ENCODE results near the gene HES3.
A peak's percentile ranks its signal among the peaks of the same experiment; 100 is the strongest.

HES3 gene

DNA sequence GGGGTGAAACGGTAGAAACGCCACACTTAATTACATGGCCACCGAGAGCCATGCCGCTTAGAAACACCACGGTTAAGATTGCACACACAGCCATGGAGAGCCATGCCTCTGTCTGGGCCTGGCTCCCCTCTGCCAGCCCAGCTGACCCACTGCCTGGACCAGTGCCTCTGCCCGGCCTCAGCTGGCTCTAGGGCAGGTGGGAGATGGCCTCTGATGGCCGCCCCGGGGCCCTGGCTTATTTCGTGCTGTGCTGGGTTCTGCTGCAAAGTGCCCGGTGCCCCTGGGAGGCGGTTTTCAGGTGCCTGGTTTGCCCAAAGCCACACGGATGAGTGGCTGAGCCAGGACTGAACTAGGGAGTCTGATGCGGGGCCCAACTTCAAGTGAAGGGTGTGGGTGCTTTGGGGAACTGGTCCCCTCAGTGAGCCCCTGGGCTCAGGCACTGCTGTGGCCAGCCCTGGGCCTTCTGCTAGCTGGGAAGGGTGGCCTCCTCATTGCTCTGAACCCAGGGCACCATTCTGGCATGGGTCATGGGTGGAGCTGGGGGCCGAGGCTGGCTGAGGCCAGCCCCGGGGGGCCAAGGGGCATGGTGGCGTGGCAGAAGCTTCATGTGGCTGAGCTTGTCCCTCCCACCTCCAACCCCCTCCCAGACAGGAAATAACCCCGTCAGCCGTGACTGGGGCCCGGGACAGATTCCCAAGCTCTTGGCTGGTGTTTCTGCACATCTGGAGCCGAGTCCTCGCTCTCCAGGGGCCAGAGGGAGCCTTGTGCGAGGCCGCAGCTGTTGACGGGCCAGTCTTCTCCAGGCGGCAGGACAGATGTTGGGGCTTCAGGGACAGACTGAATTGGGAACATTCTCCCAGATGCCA lies 18.8 kb downstream of the HES3 start:
- Histone ChIP-seq H3K23ac (ENCODE audit: low read depth, low read length, poor library complexity) (peak overlapping the region; percentile 37), H3K4me2 (ENCODE audit: insufficient read depth, low read length, poor library complexity, severe bottlenecking) (no peak overlapping the region), H3K27me3 (ENCODE audit: control insufficient read depth in 3 of 3, insufficient read depth in 3 of 3, low read depth in 1 of 3, low read length in 3 of 3) (no peaks in the 10 kb centered on the region), H3K4ac (ENCODE audit: low read length) (no peak overlapping the region), H3K18ac (ENCODE audit: low read length) (peak overlapping the region; percentile 7), H4K91ac (ENCODE audit: low read depth, low read length, poor library complexity) (no peak overlapping the region), H4K8ac (ENCODE audit: low read depth, low read length) (no peak overlapping the region), H2BK5ac (ENCODE audit: low read length) (no peak overlapping the region), H3K27ac (replicated peaks; ENCODE audit: low read length) (no peak overlapping the region), H3K36me3 (replicated peaks in 1 of 2; ENCODE audit: control insufficient read depth in 2 of 2, insufficient read depth in 2 of 2, low read length in 2 of 2) (peaks cover 4 to 6% of the 10 kb centered on the region in 2 donors), H3K79me1 (ENCODE audit: low read depth, low read length) (peaks cover 9% of the 10 kb centered on the region), H3K9ac (ENCODE audit: low read depth, low read length, poor library complexity) (peak overlapping the region; percentile 7), H3K9me3 (replicated peaks in 1 of 2; ENCODE audit: control insufficient read depth in 2 of 2, insufficient read depth in 1 of 2, low read depth in 1 of 2, low read length in 2 of 2) (no peaks in the 10 kb centered on the region), H2AK5ac (ENCODE audit: low read depth, low read length) (peak overlapping the region; percentile 19), H2AFZ (ENCODE audit: low read length) (no peak overlapping the region), H3K4me1 (ENCODE audit: control insufficient read depth in 2 of 2, insufficient read depth in 1 of 2, low read depth in 1 of 2, low read length in 2 of 2) (peaks cover 10 to 29% of the 10 kb centered on the region in 2 donors), H3K4me3 (ENCODE audit: low read length in 2 of 2) (no peak overlapping the region), H3K14ac (ENCODE audit: low read length) (no peak overlapping the region), H2BK120ac (ENCODE audit: low read depth, low read length) (no peak overlapping the region), H2BK15ac (ENCODE audit: low read length) (peak overlapping the region; percentile 45), H2BK12ac (ENCODE audit: low read length) (no peak overlapping the region)
- no peak for DNase-seq (ENCODE audit: low spot score)
- WGBS, 2 donors (ENCODE audit: extremely low coverage in 2 of 2, insufficient read length in 2 of 2, insufficient replicate concordance in 1 of 2): no CpG with 5 or more reads among the region's 25 CpGs

DNA sequence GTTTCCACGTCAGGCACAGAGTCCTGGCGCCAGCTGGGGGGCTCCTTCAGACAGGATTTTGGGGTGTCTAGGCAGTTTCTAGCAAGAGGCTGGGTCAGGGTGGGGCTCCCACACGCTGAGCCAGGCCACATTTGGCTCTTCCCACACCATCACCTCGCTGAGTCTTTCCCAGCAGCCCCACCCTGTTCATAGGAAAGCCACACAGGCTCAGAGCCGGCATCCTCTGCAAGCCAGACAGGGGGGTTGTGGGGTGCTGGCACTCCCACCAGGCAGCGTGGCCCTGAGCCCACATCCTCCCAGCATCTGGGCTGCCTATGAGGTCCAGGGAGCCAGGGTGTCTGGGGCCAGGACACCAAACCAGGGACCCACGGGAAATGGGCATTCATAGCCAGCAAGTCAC lies 19.7 kb downstream of the HES3 start:
- no peak overlapping the region for H3K27ac ChIP-seq (replicated peaks; ENCODE audit: low read length)
- H2AK5ac ChIP-seq (ENCODE audit: low read depth, low read length): no peak overlapping the region
- H3K4me1 ChIP-seq (ENCODE audit: control insufficient read depth in 2 of 2, insufficient read depth in 1 of 2, low read depth in 1 of 2, low read length in 2 of 2): peaks cover 14 to 38% of the 10 kb centered on the region in 2 donors
- H2BK5ac ChIP-seq (ENCODE audit: low read length): no peak overlapping the region
- no peak overlapping the region for H3K18ac ChIP-seq (ENCODE audit: low read length)
- no peak overlapping the region for H3K23ac ChIP-seq (ENCODE audit: low read depth, low read length, poor library complexity)
- no peak overlapping the region for H3K14ac ChIP-seq (ENCODE audit: low read length)
- no peak overlapping the region for H3K4me3 ChIP-seq (ENCODE audit: low read length in 2 of 2)
- no peaks in the 10 kb centered on the region for H3K27me3 ChIP-seq (ENCODE audit: control insufficient read depth in 3 of 3, insufficient read depth in 3 of 3, low read depth in 1 of 3, low read length in 3 of 3)
- DNase-seq (ENCODE audit: low spot score): no peak
- H3K79me1 ChIP-seq (ENCODE audit: low read depth, low read length): peaks cover 9% of the 10 kb centered on the region
- no peak overlapping the region for H2BK120ac ChIP-seq (ENCODE audit: low read depth, low read length)
- no peak overlapping the region for H2BK15ac ChIP-seq (ENCODE audit: low read length)
- no peak overlapping the region for H2AFZ ChIP-seq (ENCODE audit: low read length)
- H3K36me3 ChIP-seq (replicated peaks in 1 of 2; ENCODE audit: control insufficient read depth in 2 of 2, insufficient read depth in 2 of 2, low read length in 2 of 2): peaks cover 4 to 6% of the 10 kb centered on the region in 2 donors
- H4K91ac ChIP-seq (ENCODE audit: low read depth, low read length, poor library complexity): no peak overlapping the region
- no peak overlapping the region for H3K4me2 ChIP-seq (ENCODE audit: insufficient read depth, low read length, poor library complexity, severe bottlenecking)
- H2BK12ac ChIP-seq (ENCODE audit: low read length): no peak overlapping the region
- H4K8ac ChIP-seq (ENCODE audit: low read depth, low read length): no peak overlapping the region
- H3K9me3 ChIP-seq (replicated peaks in 1 of 2; ENCODE audit: control insufficient read depth in 2 of 2, insufficient read depth in 1 of 2, low read depth in 1 of 2, low read length in 2 of 2): no peaks in the 10 kb centered on the region
- no CpG with 5 or more reads among the region's 7 CpGs for WGBS, 2 donors (ENCODE audit: extremely low coverage in 2 of 2, insufficient read length in 2 of 2, insufficient replicate concordance in 1 of 2)
- no peak overlapping the region for H3K9ac ChIP-seq (ENCODE audit: low read depth, low read length, poor library complexity)
- no peak overlapping the region for H3K4ac ChIP-seq (ENCODE audit: low read length)

DNA sequence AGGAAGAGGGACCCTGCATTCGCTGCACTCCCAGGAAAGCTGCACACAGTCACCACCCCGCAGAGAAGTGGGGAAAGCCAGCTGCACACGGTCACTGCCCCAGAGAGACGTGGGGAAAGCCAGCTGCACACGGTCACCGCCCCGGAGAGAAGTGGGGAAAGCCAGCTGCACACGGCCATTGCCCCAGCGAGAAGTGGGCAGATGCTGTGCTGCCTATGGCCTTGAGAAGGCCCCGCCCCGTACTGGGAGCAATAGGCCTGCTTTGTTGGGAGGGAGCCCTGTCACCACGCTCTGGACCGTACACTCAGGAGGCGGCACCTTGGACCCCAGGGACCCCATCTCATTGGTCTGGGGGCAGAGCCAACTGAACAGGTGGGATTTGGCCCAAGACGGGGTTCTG lies 21.2 kb downstream of the HES3 start:
- no peaks in the 10 kb centered on the region for H3K9me3 ChIP-seq (replicated peaks in 1 of 2; ENCODE audit: control insufficient read depth in 2 of 2, insufficient read depth in 1 of 2, low read depth in 1 of 2, low read length in 2 of 2)
- no peaks in the 10 kb centered on the region for H3K27me3 ChIP-seq (ENCODE audit: control insufficient read depth in 3 of 3, insufficient read depth in 3 of 3, low read depth in 1 of 3, low read length in 3 of 3)
- peaks cover 4 to 6% of the 10 kb centered on the region in 2 donors for H3K36me3 ChIP-seq (replicated peaks in 1 of 2; ENCODE audit: control insufficient read depth in 2 of 2, insufficient read depth in 2 of 2, low read length in 2 of 2)
- no peak overlapping the region for H2BK5ac ChIP-seq (ENCODE audit: low read length)
- no peak overlapping the region for H3K27ac ChIP-seq (replicated peaks; ENCODE audit: low read length)
- no peak overlapping the region for H4K8ac ChIP-seq (ENCODE audit: low read depth, low read length)
- H2BK15ac ChIP-seq (ENCODE audit: low read length): no peak overlapping the region
- no CpG with 5 or more reads among the region's 15 CpGs for WGBS, 2 donors (ENCODE audit: extremely low coverage in 2 of 2, insufficient read length in 2 of 2, insufficient replicate concordance in 1 of 2)
- no peak overlapping the region for H2BK120ac ChIP-seq (ENCODE audit: low read depth, low read length)
- peaks cover 10 to 39% of the 10 kb centered on the region in 2 donors for H3K4me1 ChIP-seq (ENCODE audit: control insufficient read depth in 2 of 2, insufficient read depth in 1 of 2, low read depth in 1 of 2, low read length in 2 of 2)
- peak overlapping the region; percentile 48 for H2BK12ac ChIP-seq (ENCODE audit: low read length)
- no peak overlapping the region for H4K91ac ChIP-seq (ENCODE audit: low read depth, low read length, poor library complexity)
- no peak overlapping the region for H3K18ac ChIP-seq (ENCODE audit: low read length)
- no peak overlapping the region for H3K9ac ChIP-seq (ENCODE audit: low read depth, low read length, poor library complexity)
- no peak overlapping the region for H3K4me2 ChIP-seq (ENCODE audit: insufficient read depth, low read length, poor library complexity, severe bottlenecking)
- peak overlapping the region; percentile 81 for H3K23ac ChIP-seq (ENCODE audit: low read depth, low read length, poor library complexity)
- no peak overlapping the region for H3K4me3 ChIP-seq (ENCODE audit: low read length in 2 of 2)
- H3K79me1 ChIP-seq (ENCODE audit: low read depth, low read length): peaks cover 3% of the 10 kb centered on the region
- no peak overlapping the region for H2AFZ ChIP-seq (ENCODE audit: low read length)
- H3K4ac ChIP-seq (ENCODE audit: low read length): no peak overlapping the region
- DNase-seq (ENCODE audit: low spot score): no peak
- no peak overlapping the region for H2AK5ac ChIP-seq (ENCODE audit: low read depth, low read length)
- H3K14ac ChIP-seq (ENCODE audit: low read length): no peak overlapping the region

DNA sequence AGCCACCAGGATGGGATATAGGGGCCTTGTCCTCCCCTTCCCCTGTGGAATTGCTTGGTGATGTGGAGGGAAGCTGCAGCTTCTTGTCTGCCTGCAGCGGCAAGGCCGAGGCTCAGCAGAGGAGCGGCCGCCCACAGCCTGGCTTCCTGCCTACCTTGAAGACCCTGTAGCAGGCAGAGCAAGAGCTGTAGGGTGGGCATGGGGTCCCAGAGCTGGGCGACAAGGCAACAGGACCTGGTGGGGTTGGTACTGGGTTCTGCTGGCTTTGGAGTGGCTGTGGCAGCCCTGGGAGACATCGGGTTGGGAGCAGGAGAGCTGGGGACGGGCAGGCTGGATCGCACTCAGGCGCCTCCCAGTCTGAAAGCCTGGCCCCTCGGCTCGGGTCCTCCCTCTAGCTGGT lies 22.7 kb downstream of the HES3 start:
- Histone ChIP-seq H3K9ac (ENCODE audit: low read depth, low read length, poor library complexity) (no peak overlapping the region), H2BK15ac (ENCODE audit: low read length) (no peak overlapping the region), H3K79me1 (ENCODE audit: low read depth, low read length) (peaks cover 2% of the 10 kb centered on the region), H4K91ac (ENCODE audit: low read depth, low read length, poor library complexity) (no peak overlapping the region), H2AFZ (ENCODE audit: low read length) (no peak overlapping the region), H3K9me3 (replicated peaks in 1 of 2; ENCODE audit: control insufficient read depth in 2 of 2, insufficient read depth in 1 of 2, low read depth in 1 of 2, low read length in 2 of 2) (no peaks in the 10 kb centered on the region), H3K27ac (replicated peaks; ENCODE audit: low read length) (no peak overlapping the region), H3K27me3 (ENCODE audit: control insufficient read depth in 3 of 3, insufficient read depth in 3 of 3, low read depth in 1 of 3, low read length in 3 of 3) (no peaks in the 10 kb centered on the region), H3K18ac (ENCODE audit: low read length) (no peak overlapping the region), H3K4me2 (ENCODE audit: insufficient read depth, low read length, poor library complexity, severe bottlenecking) (no peak overlapping the region), H2BK12ac (ENCODE audit: low read length) (no peak overlapping the region), H3K36me3 (replicated peaks in 1 of 2; ENCODE audit: control insufficient read depth in 2 of 2, insufficient read depth in 2 of 2, low read length in 2 of 2) (peaks cover 7 to 12% of the 10 kb centered on the region in 2 donors), H2BK120ac (ENCODE audit: low read depth, low read length) (no peak overlapping the region), H3K4me1 (ENCODE audit: control insufficient read depth in 2 of 2, insufficient read depth in 1 of 2, low read depth in 1 of 2, low read length in 2 of 2) (peaks cover 22 to 41% of the 10 kb centered on the region in 2 donors), H3K4me3 (ENCODE audit: low read length in 2 of 2) (no peak overlapping the region), H3K23ac (ENCODE audit: low read depth, low read length, poor library complexity) (no peak overlapping the region), H2AK5ac (ENCODE audit: low read depth, low read length) (no peak overlapping the region), H3K14ac (ENCODE audit: low read length) (no peak overlapping the region), H2BK5ac (ENCODE audit: low read length) (no peak overlapping the region), H4K8ac (ENCODE audit: low read depth, low read length) (no peak overlapping the region), H3K4ac (ENCODE audit: low read length) (no peak overlapping the region)
- DNase-seq (ENCODE audit: low spot score): no peak
- no CpG with 5 or more reads among the region's 11 CpGs for WGBS, 2 donors (ENCODE audit: extremely low coverage in 2 of 2, insufficient read length in 2 of 2, insufficient replicate concordance in 1 of 2)
